H54 (cell line): ENCODE data around the gene NPAS3.

Experiments
- DNase-seq: peaks from one replicate; pipeline ENCODE4 v3.0.0; 2011; ENCODE audit warnings: low spot score, mixed read lengths; ENCODE audit not compliant: insufficient read length
- FAIRE-seq: peaks from 3 replicates; lab custom pipeline; 2011; peaks lifted over from hg19 to GRCh38; lab: Jason Lieb, UNC
- POLR2A ChIP-seq: IDR thresholded peaks from 2 replicates; pipeline ENCODE4 v1.6.1; 2011; ENCODE audit warnings: low read depth, mild to moderate bottlenecking, low read length

Gene NPAS3

DNA sequence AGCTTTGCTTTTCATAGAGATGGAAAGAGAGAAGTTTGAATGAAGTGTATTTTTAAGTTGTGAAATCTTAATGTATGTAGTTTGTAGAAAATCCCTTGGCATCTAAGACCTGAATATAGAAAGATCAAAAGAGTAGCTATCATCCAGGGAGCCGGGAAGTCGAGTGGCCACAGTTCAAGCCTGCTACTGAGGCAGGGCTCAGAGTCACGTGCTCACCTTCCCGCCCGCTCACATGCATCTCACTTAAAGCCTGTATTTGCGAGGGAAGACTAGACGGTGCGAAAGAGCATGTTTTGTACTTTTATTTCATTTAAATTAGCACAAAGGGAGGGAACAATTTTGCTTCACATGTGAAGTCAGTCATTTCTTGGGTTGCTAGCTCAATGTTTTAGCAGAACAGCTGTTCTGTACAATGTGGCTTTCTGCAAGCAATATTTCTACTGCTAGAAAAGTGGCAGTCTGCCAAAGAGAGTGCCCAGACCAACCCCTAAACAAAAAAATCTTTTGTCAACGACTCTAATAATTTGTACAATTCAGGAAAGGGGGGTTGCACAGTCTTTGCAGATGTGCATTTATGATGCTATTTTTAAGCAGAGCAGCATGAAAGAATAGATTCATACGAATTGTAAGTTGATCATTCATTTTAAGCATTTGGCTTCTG is 290.7 kb downstream of the NPAS3 start:
- DNase-seq, result no peak
- TF ChIP-seq POLR2A, result no peak
- FAIRE-seq, result peak; percentile 84

DNA sequence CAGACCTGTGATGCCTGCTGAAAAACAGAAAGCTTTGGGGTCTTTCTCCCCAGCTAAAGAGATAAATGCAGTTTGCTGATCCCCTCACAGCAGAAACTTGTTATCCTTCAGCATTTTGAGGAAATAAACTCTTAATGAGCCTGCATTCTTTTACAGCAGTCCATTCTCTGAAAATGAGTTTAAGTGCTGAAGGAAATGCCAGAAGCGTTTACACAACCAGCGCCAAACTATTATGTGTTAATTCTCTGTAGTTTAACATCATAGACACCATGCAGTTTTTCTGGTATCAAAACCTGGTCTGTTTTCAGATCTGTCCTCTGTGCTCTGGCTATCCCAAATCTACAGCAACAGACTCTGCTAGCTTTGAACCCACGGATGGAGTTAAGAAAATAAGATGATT is 291.3 kb downstream of the NPAS3 start:
- FAIRE-seq (no peak), DNase-seq (no peak)
- no peak for TF ChIP-seq POLR2A

DNA sequence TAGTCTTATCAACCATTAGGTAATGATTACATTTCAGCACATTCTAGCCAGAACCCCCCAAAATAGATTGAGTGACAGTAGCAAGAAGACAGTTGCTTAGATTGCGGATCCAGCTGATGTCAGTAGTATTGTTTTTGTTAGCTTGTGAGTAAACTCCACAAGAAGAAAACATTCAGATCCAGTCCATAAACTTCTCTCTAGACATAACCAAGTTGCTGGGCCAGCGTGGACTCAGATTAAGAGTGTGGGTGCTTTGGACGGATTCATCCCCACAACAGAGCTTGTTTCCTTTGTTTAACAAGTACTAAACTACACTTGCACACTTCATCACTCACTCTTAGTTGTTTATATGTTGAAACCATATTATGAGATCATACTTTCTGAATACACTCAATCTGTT is 293.4 kb downstream of the NPAS3 start:
- TF ChIP-seq POLR2A, result no peak
- no peak for DNase-seq
- no peak for FAIRE-seq

DNA sequence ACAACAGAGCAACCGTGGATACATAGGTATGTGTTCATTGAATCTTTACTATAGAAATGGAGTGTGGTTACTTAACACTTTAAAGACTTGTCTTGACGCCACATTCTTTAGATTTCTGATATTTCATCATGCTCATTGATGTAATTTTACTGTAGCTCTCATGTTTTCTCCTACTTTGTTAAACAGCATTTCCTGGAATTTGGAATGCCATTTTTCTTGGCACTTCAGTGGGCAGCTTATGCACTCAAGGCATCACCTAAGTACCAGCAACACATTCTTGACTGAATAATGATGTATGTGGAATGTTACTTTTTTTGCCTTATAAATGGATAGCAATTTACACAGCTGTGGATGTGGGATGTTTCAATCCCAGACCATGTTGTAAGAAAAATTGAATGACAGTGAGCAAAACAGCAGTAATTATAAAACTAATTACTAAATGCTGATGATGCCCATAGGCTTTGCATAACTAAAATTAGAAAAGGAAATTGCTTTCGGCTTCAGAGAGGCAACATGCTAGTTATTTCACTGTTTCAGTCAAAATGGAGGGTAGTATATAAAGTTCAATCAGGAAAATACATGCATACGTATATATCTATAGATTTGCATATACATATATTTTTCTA is 298.5 kb downstream of the NPAS3 start:
- FAIRE-seq (peak; percentile 55), DNase-seq (no peak)
- TF ChIP-seq POLR2A, result no peak

DNA sequence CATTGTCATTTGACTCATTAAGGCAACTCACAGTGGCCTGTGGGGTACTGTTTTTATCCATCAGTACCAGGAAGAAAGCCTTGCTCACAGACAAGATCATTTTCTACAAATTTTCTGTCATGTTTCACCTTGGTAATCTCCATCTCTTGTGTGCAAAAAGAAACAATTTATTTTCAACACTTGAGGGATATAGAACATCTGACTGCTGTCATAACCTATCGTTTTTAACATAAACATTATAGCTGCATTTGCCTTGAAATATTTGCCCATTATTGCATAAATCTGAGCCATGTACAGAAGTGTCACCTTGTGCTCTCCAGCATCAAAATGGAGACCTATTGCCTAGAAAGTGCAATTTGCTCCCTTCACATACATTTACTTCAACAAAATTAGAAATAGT is 300.8 kb downstream of the NPAS3 start:
- DNase-seq (no peak), FAIRE-seq (peak; percentile 82)
- no peak for TF ChIP-seq POLR2A

DNA sequence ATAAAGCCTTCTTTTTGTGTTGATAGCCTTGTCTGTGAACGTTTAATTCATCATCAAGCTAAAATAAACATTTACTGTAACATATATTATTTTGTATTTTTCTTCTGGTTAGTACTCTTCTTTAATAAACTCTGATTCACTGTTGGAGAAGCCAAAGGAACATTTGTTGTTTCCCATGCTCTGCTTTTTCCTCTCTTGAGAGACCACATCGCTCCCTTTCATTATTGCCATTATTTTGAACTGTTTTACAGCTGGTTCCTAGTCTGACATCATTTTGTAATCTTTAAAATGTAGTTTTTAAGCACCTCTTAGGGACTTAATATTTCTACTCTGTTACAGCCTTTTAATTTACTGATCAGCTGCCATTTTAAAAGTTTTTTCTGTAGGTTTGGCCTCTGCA is 301.8 kb downstream of the NPAS3 start:
- no peak for FAIRE-seq
- no peak for TF ChIP-seq POLR2A
- no peak for DNase-seq

DNA sequence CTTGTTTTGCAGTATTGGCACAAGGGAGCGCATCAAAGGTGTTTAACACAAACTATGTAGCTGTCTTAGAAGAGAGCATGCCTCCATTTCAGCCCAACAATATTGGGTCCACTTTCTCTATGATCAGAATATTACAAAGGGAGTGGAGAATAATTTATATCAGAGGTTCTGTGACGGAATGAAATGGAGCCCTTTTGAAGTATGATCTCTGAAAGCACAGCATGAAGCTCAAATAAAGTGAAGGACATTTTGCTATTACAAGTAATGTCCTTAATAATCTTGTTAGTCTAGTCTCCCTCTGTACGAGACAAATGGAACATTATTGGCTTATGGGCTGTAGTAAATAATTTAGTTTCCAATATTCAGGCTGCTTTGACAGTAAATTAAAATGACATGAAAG is 302.7 kb downstream of the NPAS3 start:
- DNase-seq, result no peak
- peak; percentile 15 for FAIRE-seq
- no peak for TF ChIP-seq POLR2A

DNA sequence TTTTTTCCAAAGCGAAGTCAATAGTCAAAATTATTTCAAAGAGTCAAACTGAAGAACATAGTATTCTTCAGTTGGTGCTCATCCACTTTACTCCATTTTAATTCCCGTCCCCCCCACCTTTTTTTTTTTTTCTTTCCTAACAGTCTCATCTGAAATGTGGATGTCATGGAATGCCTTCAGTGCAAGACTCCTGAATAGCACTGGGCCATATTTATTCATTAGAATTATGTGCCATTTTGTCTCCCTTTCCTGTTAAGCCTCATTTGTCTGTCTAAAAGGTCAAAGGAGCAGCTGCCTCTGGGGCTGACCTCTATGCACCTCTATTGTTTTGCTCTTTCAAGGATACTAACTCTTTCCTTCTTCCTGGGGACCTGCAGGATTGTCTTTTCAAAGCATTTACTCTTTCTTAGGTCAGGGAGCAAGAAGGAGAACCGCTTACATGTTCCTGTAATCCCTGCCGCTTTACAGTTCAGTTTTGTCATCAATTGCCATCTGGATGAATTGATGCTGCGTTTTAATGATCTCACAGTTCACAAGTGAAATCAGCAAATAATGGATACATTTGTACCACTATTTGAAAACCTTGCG is 310.6 kb downstream of the NPAS3 start:
- no peak for DNase-seq
- TF ChIP-seq POLR2A, result no peak
- no peak for FAIRE-seq

DNA sequence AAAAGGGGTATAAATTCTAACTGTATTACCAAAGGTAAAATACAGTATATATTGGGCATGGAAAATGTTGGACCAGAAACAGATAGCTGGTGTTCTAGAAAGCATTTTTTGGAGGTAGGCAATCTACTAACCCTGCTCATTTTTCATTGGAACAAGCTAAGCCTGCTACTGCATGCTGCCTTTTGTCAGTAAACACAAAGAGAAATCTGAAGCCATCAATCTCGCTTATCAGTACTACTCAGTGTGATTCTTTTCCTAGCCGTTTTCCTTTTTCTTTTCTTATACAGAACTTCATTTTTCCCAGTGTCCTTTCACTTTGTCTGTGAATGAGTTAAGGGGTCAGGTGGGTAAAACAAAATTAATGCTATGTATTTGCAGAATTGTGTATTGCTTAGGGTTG is 312.3 kb downstream of the NPAS3 start:
- peak; percentile 33 for FAIRE-seq
- DNase-seq, result no peak
- no peak for TF ChIP-seq POLR2A

DNA sequence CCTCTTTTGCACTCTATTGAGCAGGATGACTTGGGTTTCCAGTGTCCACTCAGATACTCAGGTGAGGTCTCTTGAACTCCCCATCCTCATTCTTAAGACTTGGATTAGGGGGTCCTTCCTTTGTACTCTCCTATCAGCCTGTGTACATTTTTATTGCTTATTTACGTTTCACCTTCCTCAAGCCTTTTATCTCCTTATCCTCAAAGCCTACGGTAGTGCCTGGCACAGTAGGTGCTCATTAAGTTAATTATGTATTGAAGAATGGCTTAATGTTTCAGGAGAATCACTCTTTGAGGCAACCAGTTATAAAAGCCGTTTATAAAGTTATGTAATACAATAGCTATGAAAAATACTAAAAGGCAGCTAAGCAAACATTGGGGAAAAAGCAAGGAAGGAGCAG is 315.7 kb downstream of the NPAS3 start:
- DNase-seq (no peak), FAIRE-seq (no peak)
- TF ChIP-seq POLR2A, result no peak

DNA sequence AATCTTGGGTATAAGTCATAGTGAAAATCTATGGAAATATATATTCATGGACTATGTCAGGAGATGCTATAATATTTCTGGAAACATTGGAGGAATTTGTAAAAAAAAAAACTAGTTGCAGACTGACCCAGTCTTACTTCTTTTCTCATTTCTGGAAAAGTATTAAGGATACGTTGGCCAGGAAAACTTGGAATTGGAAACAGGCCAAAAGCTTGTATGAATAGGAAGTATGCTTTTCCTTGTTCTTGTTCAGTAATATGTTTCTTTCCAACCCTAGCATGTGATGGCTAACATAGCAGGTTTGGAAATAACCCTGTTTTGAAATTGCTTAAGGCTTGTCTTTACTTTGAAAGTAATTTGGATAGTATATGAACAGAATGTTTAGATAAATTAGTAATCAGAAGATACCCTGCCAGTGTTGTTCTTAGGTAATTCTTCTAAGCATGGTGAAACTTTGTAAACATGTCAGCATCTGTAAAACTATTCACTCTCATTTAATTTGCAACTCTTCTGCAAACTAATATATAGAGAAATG is 316.2 kb downstream of the NPAS3 start:
- TF ChIP-seq POLR2A, result no peak
- DNase-seq (no peak), FAIRE-seq (no peak)

DNA sequence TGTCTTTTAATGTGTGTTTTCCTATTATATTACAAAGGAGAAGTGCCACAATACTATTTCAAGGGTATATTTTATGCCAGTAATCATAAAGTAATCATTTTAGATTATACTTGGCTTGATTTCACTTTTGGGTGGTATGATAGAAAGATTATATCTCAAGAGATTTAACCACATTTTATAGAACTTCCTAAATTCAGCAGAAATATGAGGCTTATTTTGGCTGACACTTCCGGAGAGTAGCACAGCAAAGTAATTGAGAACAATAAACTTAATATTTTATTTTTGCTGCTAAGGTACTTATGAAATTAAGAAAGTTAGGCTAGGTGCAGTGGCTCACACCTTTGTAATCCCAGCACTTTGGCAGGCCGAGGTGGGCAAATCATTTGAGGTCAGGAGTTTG is 319.1 kb downstream of the NPAS3 start:
- DNase-seq (no peak), FAIRE-seq (no peak)
- TF ChIP-seq POLR2A, result no peak

DNA sequence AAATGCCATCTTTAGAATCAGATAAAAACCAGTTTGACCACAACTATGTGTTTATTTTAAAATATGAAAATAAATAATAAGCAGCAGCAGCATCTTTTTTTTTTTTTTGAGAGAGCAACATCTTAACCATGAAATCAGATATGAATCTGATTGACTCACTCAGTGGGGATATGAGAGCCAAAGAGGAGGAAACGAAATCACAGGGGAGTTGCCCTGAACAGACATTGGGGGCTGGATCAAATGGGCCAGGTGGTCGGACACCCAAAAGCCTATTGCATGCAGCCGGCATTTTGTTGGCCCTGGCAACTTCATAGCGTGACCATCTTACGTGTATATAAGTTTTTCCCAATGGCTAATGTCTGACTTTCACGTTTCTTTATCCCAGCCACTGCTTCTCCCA is 321.1 kb downstream of the NPAS3 start:
- FAIRE-seq (no peak), DNase-seq (no peak)
- TF ChIP-seq POLR2A, result no peak

DNA sequence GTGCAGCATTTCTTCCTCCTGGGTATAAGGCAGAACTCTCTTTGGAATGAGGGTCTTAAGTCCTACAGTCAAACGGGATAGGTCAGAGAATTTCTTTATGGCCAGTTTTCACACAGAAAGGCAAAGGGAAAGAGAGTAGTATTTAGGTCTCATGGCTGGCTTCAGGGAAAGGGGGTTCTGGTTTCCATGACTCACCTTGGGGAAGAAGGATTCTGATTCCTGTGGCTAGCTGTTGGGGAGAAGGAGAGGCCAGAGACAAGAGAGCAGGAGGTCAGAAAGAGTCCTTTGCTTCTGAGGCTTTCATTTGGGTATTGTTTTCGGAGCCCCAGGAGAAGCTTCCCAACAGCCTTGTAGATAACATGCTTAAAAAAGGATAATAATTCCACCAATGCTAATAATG is 332.5 kb downstream of the NPAS3 start:
- FAIRE-seq, result peak; percentile 80
- no peak for TF ChIP-seq POLR2A

DNA sequence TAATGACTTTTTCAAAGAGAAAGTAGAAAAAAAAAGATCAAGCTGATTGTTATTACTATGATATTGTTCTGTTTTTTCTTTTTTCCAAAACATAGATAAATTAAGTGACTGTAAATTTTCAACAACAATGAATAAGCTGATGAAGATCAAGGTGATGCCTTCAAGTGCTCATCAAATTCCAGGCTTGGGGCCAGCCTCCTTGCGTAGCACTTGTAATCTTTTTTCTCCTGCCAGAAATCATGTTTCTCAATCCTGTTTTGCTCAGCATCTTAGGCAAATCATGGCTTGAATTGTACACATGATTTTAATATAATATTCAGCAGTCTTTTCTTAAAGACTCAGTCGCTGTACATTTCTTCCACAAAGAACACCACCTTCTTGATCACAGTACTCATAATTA is 333.2 kb downstream of the NPAS3 start:
- DNase-seq, result no peak
- FAIRE-seq, result no peak
- TF ChIP-seq POLR2A, result no peak

More for the DNA sequence above, 332.5 kb downstream of the NPAS3 start:
- no peak for DNase-seq

DNA sequence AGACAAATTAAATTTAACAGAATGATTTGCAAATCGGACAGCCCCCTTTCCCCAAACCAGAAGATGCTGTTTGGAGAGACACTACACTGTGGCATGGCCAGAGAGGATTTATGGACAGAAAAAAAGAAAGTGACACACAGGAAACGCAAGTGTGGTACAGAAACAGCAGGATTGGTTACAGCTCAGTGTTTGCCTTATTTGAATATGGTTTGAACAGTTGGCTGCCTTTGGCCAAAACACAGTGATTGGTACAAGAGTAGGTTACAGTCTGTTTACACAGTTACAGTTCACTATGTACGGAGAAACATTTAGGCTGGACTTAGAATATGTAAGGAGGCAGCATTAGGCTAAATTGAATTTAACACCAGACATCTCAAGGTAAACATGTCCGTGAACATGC is 335.3 kb downstream of the NPAS3 start:
- peak; percentile 67 for FAIRE-seq
- TF ChIP-seq POLR2A, result no peak
- DNase-seq, result no peak
